IMR-90 (cell line): ENCODE measurements around the gene TPPP3. TPM values are rescaled to one million over a fixed set of nuclear protein-coding genes. Genes with fewer than 3 reads are reported as not detected.

Experiments used
- ATAC-seq: fragments of 200-7000 bp; cut with Tn5 transposase; 2 replicates; pipeline ENCODE4 v1.9.1; 2020; ENCODE audit warnings: low read depth, mild to moderate bottlenecking, moderate library complexity
- BruUV-seq: library from RNA; stranded (reverse); fragments of 400-500 nt; replicated peaks from 2 replicates; lab custom pipeline; 2021; lab: Mats Ljungman, UMichigan
- CTCF ChIA-PET: fragments of 300-600 bp; formaldehyde crosslinking; extraction: SDS; loops from one replicate; lab custom pipeline; 2021; ENCODE audit warnings: antibody characterized with exemption; lab: Yijun Ruan, JAX
- POLR2A ChIA-PET: fragments of 300-600 bp; sonication (Branson Sonifier 250); formaldehyde crosslinking; loops from one replicate; lab custom pipeline; 2022; ENCODE audit warnings: antibody characterized with exemption; ENCODE audit not compliant: unreplicated experiment; lab: Charles Lee
- DNase-seq: peaks from one replicate; pipeline ENCODE4 v3.0.0; 2013
- H2AFZ ChIP-seq: replicated peaks from 2 replicates; pipeline ENCODE3; 2013; ENCODE audit warnings: low read length, mild to moderate bottlenecking; ENCODE audit not compliant: poor library complexity
- H2AK5ac ChIP-seq: 2 replicates; pipeline ENCODE4 v1.6.1; 2013; ENCODE audit warnings: low read depth, low read length, inconsistent platforms
- H2AK9ac ChIP-seq: replicated peaks from 2 replicates; pipeline ENCODE3; 2013; ENCODE audit warnings: mild to moderate bottlenecking, low read depth, low read length, moderate library complexity; ENCODE audit not compliant: poor library complexity
- H2BK120ac ChIP-seq: 2 replicates; pipeline ENCODE4 v1.6.1; 2013; ENCODE audit warnings: low read depth, low read length, inconsistent platforms
- H2BK15ac ChIP-seq: 3 replicates; pipeline ENCODE4 v1.6.1; 2013; ENCODE audit warnings: low read depth, low read length, inconsistent platforms
- H2BK20ac ChIP-seq: 2 replicates; pipeline ENCODE4 v1.6.1; 2013; ENCODE audit warnings: low read depth, mild to moderate bottlenecking, inconsistent platforms, low read length, moderate library complexity
- H2BK5ac ChIP-seq: 2 replicates; pipeline ENCODE4 v1.6.1; 2013; ENCODE audit warnings: mild to moderate bottlenecking, low read depth, low read length, inconsistent platforms; ENCODE audit not compliant: poor library complexity, severe bottlenecking
- H3K14ac ChIP-seq: replicated peaks from 2 replicates; pipeline ENCODE4 v1.6.1; 2013; ENCODE audit warnings: low read depth, low read length, inconsistent platforms
- H3K18ac ChIP-seq: 2 replicates; pipeline ENCODE4 v1.6.1; 2013; ENCODE audit warnings: low read depth, low read length, control low read depth
- H3K23ac ChIP-seq: 2 replicates; pipeline ENCODE4 v1.6.1; 2013; ENCODE audit warnings: low read depth, low read length, inconsistent platforms
- H3K27ac ChIP-seq: 2 replicates; pipeline ENCODE4 v1.5.1; 2013; ENCODE audit warnings: mild to moderate bottlenecking, control low read depth, low read length; ENCODE audit not compliant: insufficient read depth
- H3K27me3 ChIP-seq: 2 replicates; pipeline ENCODE4 v1.6.1; 2013; ENCODE audit warnings: low read length; ENCODE audit not compliant: control insufficient read depth, insufficient read depth
- H3K36me3 ChIP-seq: 2 replicates; pipeline ENCODE4 v1.6.1; 2013; ENCODE audit warnings: low read length, mixed read lengths; ENCODE audit not compliant: control insufficient read depth, insufficient read depth
- H3K4ac ChIP-seq: 2 replicates; pipeline ENCODE4 v1.6.1; 2013; ENCODE audit warnings: low read depth, low read length, inconsistent platforms
- H3K4me1 ChIP-seq: 2 replicates; pipeline ENCODE4 v1.6.1; 2013; ENCODE audit warnings: low read length, mixed read lengths; ENCODE audit not compliant: control insufficient read depth, insufficient read depth
- H3K4me2 ChIP-seq: 2 replicates; pipeline ENCODE4 v1.6.1; 2013; ENCODE audit warnings: low read depth, mild to moderate bottlenecking, control low read depth, low read length, moderate library complexity
- H3K4me3 ChIP-seq: 2 replicates; pipeline ENCODE4 v1.5.1; 2013; ENCODE audit warnings: low read depth, mild to moderate bottlenecking, control low read depth, low read length, moderate library complexity; ENCODE audit not compliant: insufficient read depth
- H3K56ac ChIP-seq: 2 replicates; pipeline ENCODE4 v1.6.1; 2013; ENCODE audit warnings: low read length, inconsistent platforms; ENCODE audit not compliant: insufficient read depth; ENCODE audit errors: extremely low read depth
- H3K79me1 ChIP-seq, 2 experiments: 2 replicates each; pipeline ENCODE4 v1.6.1; 2013; ENCODE audit warnings: low read length in 2 of 2, inconsistent platforms in 1 of 2, low read depth in 1 of 2
- H3K9ac ChIP-seq: 2 replicates; pipeline ENCODE4 v1.6.1; 2013; ENCODE audit warnings: low read depth, low read length, control low read depth
- H3K9me1 ChIP-seq: 2 replicates; pipeline ENCODE4 v1.6.1; 2013; ENCODE audit warnings: low read length, inconsistent platforms; ENCODE audit not compliant: insufficient read depth
- H3K9me3 ChIP-seq: 2 replicates; pipeline ENCODE4 v1.6.1; 2013; ENCODE audit warnings: low read length; ENCODE audit not compliant: control insufficient read depth, insufficient read depth
- H4K20me1 ChIP-seq: 2 replicates; pipeline ENCODE4 v1.6.1; 2013; ENCODE audit warnings: low read length, inconsistent platforms; ENCODE audit not compliant: insufficient read depth
- H4K5ac ChIP-seq: 2 replicates; pipeline ENCODE4 v1.6.1; 2013; ENCODE audit warnings: mild to moderate bottlenecking, low read depth, low read length, control low read depth
- H4K8ac ChIP-seq, 2 experiments: 2 replicates each; pipeline ENCODE4 v1.6.1; 2013; ENCODE audit warnings: low read depth in 2 of 2, low read length in 2 of 2, control low read depth in 1 of 2, inconsistent platforms in 1 of 2
- H4K91ac ChIP-seq: 2 replicates; pipeline ENCODE4 v1.6.1; 2013; ENCODE audit warnings: low read depth, low read length, inconsistent platforms; ENCODE audit not compliant: insufficient read depth
- BHLHE40 ChIP-seq: fragments of 150-350 bp; IDR thresholded peaks from 2 replicates; pipeline ENCODE4 v1.6.1; 2016; ENCODE audit warnings: mild to moderate bottlenecking, low read depth, low read length
- CEBPB ChIP-seq: IDR thresholded peaks from 2 replicates; pipeline ENCODE4 v1.6.1; 2012; ENCODE audit warnings: low read depth, low read length, improper control_type of control experiment
- CHD1 ChIP-seq: IDR thresholded peaks from 2 replicates; pipeline ENCODE4 v1.6.1; 2012; ENCODE audit warnings: low read depth, low read length, improper control_type of control experiment
- CTCF ChIP-seq: conservative IDR thresholded peaks from 2 replicates; pipeline ENCODE4 v1.5.1; 2012; ENCODE audit warnings: mild to moderate bottlenecking, low read depth, low read length, improper control_type of control experiment
- FOS ChIP-seq: fragments of 150-350 bp; IDR thresholded peaks from 2 replicates; pipeline ENCODE4 v1.6.1; 2016; ENCODE audit warnings: low read depth, low read length
- MAFK ChIP-seq: IDR thresholded peaks from 2 replicates; pipeline ENCODE4 v1.6.1; 2012; ENCODE audit warnings: low read depth, low read length, improper control_type of control experiment
- MAZ ChIP-seq: IDR thresholded peaks from 2 replicates; pipeline ENCODE4 v1.6.1; 2012; ENCODE audit warnings: low read depth, mild to moderate bottlenecking, low read length, improper control_type of control experiment, moderate library complexity, borderline replicate concordance
- MXI1 ChIP-seq: IDR thresholded peaks from 2 replicates; pipeline ENCODE4 v1.6.1; 2012; ENCODE audit warnings: low read depth, mild to moderate bottlenecking, low read length, moderate library complexity, borderline replicate concordance
- NFE2L2 ChIP-seq: fragments of 150-350 bp; IDR thresholded peaks from 2 replicates; pipeline ENCODE4 v1.6.1; 2016; ENCODE audit warnings: low read depth, mild to moderate bottlenecking, low read length
- POLR2A ChIP-seq: IDR thresholded peaks from 2 replicates; pipeline ENCODE4 v1.6.1; 2012; ENCODE audit warnings: mild to moderate bottlenecking, low read depth, low read length
- RAD21 ChIP-seq: IDR thresholded peaks from 2 replicates; pipeline ENCODE4 v1.6.1; 2012; ENCODE audit warnings: low read length, improper control_type of control experiment
- RCOR1 ChIP-seq: IDR thresholded peaks from 2 replicates; pipeline ENCODE4 v1.6.1; 2012; ENCODE audit warnings: mild to moderate bottlenecking, low read length, improper control_type of control experiment; ENCODE audit not compliant: insufficient replicate concordance
- RFX5 ChIP-seq: IDR thresholded peaks from 2 replicates; pipeline ENCODE4 v1.8.0; 2012; ENCODE audit warnings: low read depth, mild to moderate bottlenecking, low read length, moderate library complexity
- SMC3 ChIP-seq: fragments of 150-350 bp; IDR thresholded peaks from 2 replicates; pipeline ENCODE4 v1.6.1; 2016; ENCODE audit warnings: low read depth, mild to moderate bottlenecking, antibody characterized with exemption, low read length, moderate library complexity
- WGBS, 2 experiments: methylation state at CpG; one replicate each; pipeline versions ENCODE4 v1.1.5 to v1.1.7; 2013; ENCODE audit warnings: missing lambda C conversion rate in 2 of 2; ENCODE audit not compliant: insufficient read length in 1 of 2; ENCODE audit errors: extremely low coverage in 2 of 2; 5-methylcytosine and 5-hydroxymethylcytosine counted together
- dilution Hi-C: fragments of 300-500 bp; cut with HindIII; formaldehyde crosslinking; loops from one replicate; pipeline ENCODE4 v1.14.3; 2018; ENCODE audit warnings: low sequenced_read_pairs; ENCODE audit not compliant: unreplicated experiment
- in situ Hi-C: fragments of 300-500 bp; cut with MboI; formaldehyde crosslinking; loops from 3 replicates; pipeline ENCODE4 v1.14.3; 2019; ENCODE audit warnings: low sequenced_read_pairs, inconsistent platforms, mixed read lengths
- intact Hi-C: fragments of 100-400 bp; cut with micrococcal nuclease; formaldehyde crosslinking; loops from 2 replicates; pipeline ENCODE4 v1.10.0; 2022
- polyA plus RNA-seq, 3 experiments: library from polyadenylated mRNA; depleted of rRNA; stranded (reverse); fragments of >200 nt; gene quantifications; 2 replicates each; pipeline ENCODE4 v1.2.3, GENCODE V29; 2012; ENCODE audit warnings: low replicate concordance in 1 of 3
- total RNA-seq: library from RNA; depleted of rRNA; stranded (reverse); fragments of >200 nt; gene quantifications from 2 replicates; pipeline ENCODE4 v1.2.3, GENCODE V29; 2012
- TF ChIP-seq, protein P1 (sequence below): fragments of 150-350 bp; IDR thresholded peaks from 2 replicates; pipeline ENCODE4 v1.6.1; 2017; ENCODE audit warnings: mild to moderate bottlenecking, antibody characterized with exemption, low read length, low read depth
- TF ChIP-seq, protein P2 (sequence below): fragments of 150-350 bp; IDR thresholded peaks from 2 replicates; pipeline ENCODE4 v1.6.1; 2016; ENCODE audit warnings: low read depth, mild to moderate bottlenecking, low read length, moderate library complexity, borderline replicate concordance

Gene TPPP3
- total and polyA plus RNA-seq, 2 of the 4 experiments (the other 2 are of a cell fraction), result 0.54 to 2.4 TPM

DNA sequence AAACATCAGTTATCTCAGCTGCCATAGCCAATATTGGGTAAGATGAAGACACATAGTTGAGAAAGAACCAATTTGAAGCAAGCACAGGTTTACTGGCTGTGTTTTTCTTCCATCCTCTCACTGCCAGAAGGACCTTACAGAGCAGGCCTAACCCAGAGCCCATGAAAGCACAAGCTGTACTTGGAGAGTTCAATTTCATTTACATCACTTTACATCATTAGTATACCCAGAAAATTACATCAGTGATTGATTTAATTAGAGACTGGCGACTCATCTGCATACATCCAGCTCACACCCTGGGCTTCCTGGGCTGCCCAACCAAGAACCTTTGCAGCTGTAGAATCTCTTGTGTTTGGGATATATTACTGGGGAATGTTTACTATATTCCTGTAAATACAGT lies 43.0 kb downstream of the TPPP3 start:
- Histone ChIP-seq H3K36me3 (no peaks in the 10 kb centered on the region), H3K4me2 (no peak overlapping the region), H3K14ac (no peak overlapping the region), H2BK20ac (no peak overlapping the region), H4K91ac (no peak overlapping the region), H3K79me1 (no peaks in the 10 kb centered on the region), H3K4ac (no peak overlapping the region), H3K27me3 (peaks cover 5% of the 10 kb centered on the region), H2BK120ac (no peak overlapping the region), H3K18ac (no peak overlapping the region), H4K20me1 (no peaks in the 10 kb centered on the region), H3K9me3 (no peaks in the 10 kb centered on the region), H2AFZ (no peak overlapping the region), H2BK5ac (no peak overlapping the region), H3K23ac (no peak overlapping the region), H3K9me1 (no peaks in the 10 kb centered on the region), H2AK5ac (no peak overlapping the region), H3K4me1 (no peaks in the 10 kb centered on the region), H3K56ac (no peak overlapping the region), H3K27ac (no peak overlapping the region), H3K9ac (no peak overlapping the region), H2BK15ac (no peak overlapping the region), H2AK9ac (no peak overlapping the region), H3K4me3 (no peak overlapping the region), H4K5ac (no peak overlapping the region), H4K8ac (no peak overlapping the region)
- ATAC-seq (no peak), DNase-seq (no peak)
- dilution Hi-C loops (no loop called here), intact Hi-C loops (no loop called here), in situ Hi-C loops (no loop called here)
- no CpG with 5 or more reads among the region's 1 CpG for WGBS, 2 experiments
- no peak for TF ChIP-seq BHLHE40
- no peak for TF ChIP-seq RCOR1
- no peak for TF ChIP-seq CHD1
- TF ChIP-seq, protein P1, sequence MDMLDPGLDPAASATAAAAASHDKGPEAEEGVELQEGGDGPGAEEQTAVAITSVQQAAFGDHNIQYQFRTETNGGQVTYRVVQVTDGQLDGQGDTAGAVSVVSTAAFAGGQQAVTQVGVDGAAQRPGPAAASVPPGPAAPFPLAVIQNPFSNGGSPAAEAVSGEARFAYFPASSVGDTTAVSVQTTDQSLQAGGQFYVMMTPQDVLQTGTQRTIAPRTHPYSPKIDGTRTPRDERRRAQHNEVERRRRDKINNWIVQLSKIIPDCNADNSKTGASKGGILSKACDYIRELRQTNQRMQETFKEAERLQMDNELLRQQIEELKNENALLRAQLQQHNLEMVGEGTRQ, result no peak
- TF ChIP-seq SMC3, result no peak
- TF ChIP-seq CEBPB, result no peak
- no peak for TF ChIP-seq RAD21
- no peak for TF ChIP-seq RFX5
- no peak for TF ChIP-seq MAZ
- no peak for TF ChIP-seq FOS
- no peak for TF ChIP-seq POLR2A
- TF ChIP-seq MXI1, result no peak
- no peak for TF ChIP-seq CTCF
- TF ChIP-seq NFE2L2, result no peak
- TF ChIP-seq MAFK, result no peak
- TF ChIP-seq, protein P2, sequence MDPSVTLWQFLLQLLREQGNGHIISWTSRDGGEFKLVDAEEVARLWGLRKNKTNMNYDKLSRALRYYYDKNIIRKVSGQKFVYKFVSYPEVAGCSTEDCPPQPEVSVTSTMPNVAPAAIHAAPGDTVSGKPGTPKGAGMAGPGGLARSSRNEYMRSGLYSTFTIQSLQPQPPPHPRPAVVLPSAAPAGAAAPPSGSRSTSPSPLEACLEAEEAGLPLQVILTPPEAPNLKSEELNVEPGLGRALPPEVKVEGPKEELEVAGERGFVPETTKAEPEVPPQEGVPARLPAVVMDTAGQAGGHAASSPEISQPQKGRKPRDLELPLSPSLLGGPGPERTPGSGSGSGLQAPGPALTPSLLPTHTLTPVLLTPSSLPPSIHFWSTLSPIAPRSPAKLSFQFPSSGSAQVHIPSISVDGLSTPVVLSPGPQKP, result no peak
- ChIA-PET CTCF (interaction anchor here (0.9 to 1.1 kb wide), 2 partner anchors 12 to 43 kb away, joined by 3 to 4 read pairs; partner anchors contain the start of gene TPPP3), POLR2A (interaction anchor here (0.7 kb wide), 1 partner anchor 103 kb away, joined by 4 read pairs; the partner anchor contains the start of gene FHOD1)
- BruUV-seq, result no TSS peak
